ENCODE data around the gene C16orf95. TPM values are rescaled to one million over a fixed set of nuclear protein-coding genes. Genes with fewer than 3 reads are reported as not detected.
A peak's percentile ranks its signal among the peaks of the same experiment; 100 is the strongest.

C16orf95 gene
- polyA plus RNA-seq, 1 donor from 2014 or later = 5.9 TPM

DNA sequence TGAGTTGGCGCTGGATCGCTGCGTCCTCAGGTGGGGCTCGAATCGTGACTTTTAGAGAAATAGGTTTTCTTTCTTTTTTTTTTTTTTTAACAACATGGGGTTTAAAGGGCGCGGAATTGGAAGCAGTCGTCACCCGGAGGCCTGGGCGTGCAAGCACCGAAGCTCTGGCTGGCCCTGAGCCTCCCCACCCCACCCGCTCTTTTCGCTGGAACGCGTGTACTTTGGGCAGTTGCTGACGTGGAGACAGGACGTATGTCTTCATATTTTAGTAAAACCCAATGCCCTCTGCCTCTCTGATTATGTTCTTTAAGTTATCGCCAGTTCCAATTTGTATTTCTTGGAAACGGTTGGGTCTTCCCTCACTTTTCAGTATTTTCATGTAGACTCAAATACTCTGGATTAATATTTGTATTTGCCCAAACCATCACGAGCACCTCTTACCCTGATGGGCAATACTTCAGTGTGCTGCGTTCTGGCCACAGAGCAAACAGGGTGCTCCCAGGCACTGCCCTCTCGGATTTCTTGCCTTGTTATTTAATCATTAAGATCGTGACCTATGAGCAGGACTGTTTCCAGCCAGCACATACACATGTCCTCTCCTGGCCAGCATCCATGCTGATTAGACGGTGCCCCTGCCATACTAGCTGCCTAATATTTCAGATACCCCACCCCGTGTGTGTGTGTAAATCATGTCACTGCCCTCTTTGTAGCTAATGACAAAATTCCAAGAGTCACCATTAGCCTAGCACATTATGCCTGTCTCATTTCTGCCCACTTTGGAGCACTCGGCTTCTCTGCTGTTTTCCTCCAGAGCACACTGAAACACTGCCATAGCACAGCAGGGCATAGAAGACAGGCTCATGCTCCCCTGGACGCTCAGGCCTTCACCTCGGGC, 805 bp upstream of the C16orf95 start:
- H3K4me3 ChIP-seq (ENCODE audit: low read length) = peak overlapping the region; percentile 76
- no peaks in the 10 kb centered on the region for H4K20me1 ChIP-seq (ENCODE audit: insufficient read depth)
- no peaks in the 10 kb centered on the region for H3K9me3 ChIP-seq (ENCODE audit: low read length)
- H3K36me3 ChIP-seq (ENCODE audit: insufficient read depth, low read length) = no peaks in the 10 kb centered on the region
- H3K79me2 ChIP-seq (replicated peaks; ENCODE audit: insufficient read depth, low read length) = peaks cover 11% of the 10 kb centered on the region
- no peaks in the 10 kb centered on the region for H3K9me2 ChIP-seq (ENCODE audit: insufficient read depth, low read length)
- peak overlapping the region; percentile 97 for H3K4me2 ChIP-seq (ENCODE audit: low read length)
- H3K9ac ChIP-seq (ENCODE audit: low read length) = peak overlapping the region; percentile 82
- peak overlapping the region; percentile 54 for H2AFZ ChIP-seq (ENCODE audit: low read depth, low read length)
- TF ChIP-seq, protein P1, sequence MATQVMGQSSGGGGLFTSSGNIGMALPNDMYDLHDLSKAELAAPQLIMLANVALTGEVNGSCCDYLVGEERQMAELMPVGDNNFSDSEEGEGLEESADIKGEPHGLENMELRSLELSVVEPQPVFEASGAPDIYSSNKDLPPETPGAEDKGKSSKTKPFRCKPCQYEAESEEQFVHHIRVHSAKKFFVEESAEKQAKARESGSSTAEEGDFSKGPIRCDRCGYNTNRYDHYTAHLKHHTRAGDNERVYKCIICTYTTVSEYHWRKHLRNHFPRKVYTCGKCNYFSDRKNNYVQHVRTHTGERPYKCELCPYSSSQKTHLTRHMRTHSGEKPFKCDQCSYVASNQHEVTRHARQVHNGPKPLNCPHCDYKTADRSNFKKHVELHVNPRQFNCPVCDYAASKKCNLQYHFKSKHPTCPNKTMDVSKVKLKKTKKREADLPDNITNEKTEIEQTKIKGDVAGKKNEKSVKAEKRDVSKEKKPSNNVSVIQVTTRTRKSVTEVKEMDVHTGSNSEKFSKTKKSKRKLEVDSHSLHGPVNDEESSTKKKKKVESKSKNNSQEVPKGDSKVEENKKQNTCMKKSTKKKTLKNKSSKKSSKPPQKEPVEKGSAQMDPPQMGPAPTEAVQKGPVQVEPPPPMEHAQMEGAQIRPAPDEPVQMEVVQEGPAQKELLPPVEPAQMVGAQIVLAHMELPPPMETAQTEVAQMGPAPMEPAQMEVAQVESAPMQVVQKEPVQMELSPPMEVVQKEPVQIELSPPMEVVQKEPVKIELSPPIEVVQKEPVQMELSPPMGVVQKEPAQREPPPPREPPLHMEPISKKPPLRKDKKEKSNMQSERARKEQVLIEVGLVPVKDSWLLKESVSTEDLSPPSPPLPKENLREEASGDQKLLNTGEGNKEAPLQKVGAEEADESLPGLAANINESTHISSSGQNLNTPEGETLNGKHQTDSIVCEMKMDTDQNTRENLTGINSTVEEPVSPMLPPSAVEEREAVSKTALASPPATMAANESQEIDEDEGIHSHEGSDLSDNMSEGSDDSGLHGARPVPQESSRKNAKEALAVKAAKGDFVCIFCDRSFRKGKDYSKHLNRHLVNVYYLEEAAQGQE (IDR thresholded peaks at IDR 0.05; ENCODE audit: borderline replicate concordance) = no peak
- peak; percentile 62 for TF ChIP-seq MXI1 (conservative IDR thresholded peaks at IDR 0.05; ENCODE audit: poor library complexity, severe bottlenecking)
- no peaks in the 10 kb centered on the region for H3F3A ChIP-seq (ENCODE audit: insufficient read depth, low read length, poor library complexity, severe bottlenecking)
- peak overlapping the region; percentile 87 for H3K27ac ChIP-seq (ENCODE audit: low read length)
- no peaks in the 10 kb centered on the region for H3K27me3 ChIP-seq (ENCODE audit: insufficient read depth, low read depth, low read length)

DNA sequence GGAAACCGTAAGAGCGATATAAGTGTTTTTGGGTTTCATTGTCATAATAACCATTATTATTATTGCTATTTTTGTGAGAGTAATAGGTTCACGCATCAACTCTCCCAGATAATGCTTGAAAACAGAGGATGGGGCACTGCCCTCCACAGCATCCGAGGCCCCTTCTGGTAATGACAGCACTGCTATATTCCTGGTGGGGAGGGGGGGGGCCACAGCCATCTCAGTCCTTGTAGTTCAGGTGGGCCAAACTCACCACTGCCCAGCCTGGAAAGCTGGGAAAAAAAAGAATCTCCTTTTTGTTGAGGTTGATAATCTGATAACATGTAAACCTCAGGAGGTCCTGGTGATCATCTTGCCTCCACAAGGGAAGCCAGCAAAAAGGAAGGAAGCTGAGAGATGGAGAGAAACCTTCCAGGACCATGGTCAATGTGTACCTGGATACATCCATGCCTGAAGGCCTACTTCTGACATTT, 706 bp downstream of the C16orf95 start:
- H3K9ac ChIP-seq (ENCODE audit: low read length) = peak overlapping the region; percentile 82
- H3K4me2 ChIP-seq (ENCODE audit: low read length) = no peak overlapping the region
- no peaks in the 10 kb centered on the region for H3F3A ChIP-seq (ENCODE audit: insufficient read depth, low read length, poor library complexity, severe bottlenecking)
- TF ChIP-seq POLR2AphosphoS5 (IDR thresholded peaks at IDR 0.05) = no peak
- no peaks in the 10 kb centered on the region for H3K36me3 ChIP-seq (ENCODE audit: insufficient read depth, low read length)
- H2AFZ ChIP-seq (ENCODE audit: low read depth, low read length) = peak overlapping the region; percentile 83
- H3K27ac ChIP-seq (ENCODE audit: low read length) = peak overlapping the region; percentile 87
- no peaks in the 10 kb centered on the region for H3K27me3 ChIP-seq (ENCODE audit: insufficient read depth, low read depth, low read length)
- H3K79me2 ChIP-seq (replicated peaks; ENCODE audit: insufficient read depth, low read length) = peaks cover 11% of the 10 kb centered on the region
- no peaks in the 10 kb centered on the region for H3K9me3 ChIP-seq (ENCODE audit: low read length)
- H3K4me3 ChIP-seq (ENCODE audit: low read length) = peak overlapping the region; percentile 76
- no peaks in the 10 kb centered on the region for H3K9me2 ChIP-seq (ENCODE audit: insufficient read depth, low read length)
- H4K20me1 ChIP-seq (ENCODE audit: insufficient read depth) = no peaks in the 10 kb centered on the region

DNA sequence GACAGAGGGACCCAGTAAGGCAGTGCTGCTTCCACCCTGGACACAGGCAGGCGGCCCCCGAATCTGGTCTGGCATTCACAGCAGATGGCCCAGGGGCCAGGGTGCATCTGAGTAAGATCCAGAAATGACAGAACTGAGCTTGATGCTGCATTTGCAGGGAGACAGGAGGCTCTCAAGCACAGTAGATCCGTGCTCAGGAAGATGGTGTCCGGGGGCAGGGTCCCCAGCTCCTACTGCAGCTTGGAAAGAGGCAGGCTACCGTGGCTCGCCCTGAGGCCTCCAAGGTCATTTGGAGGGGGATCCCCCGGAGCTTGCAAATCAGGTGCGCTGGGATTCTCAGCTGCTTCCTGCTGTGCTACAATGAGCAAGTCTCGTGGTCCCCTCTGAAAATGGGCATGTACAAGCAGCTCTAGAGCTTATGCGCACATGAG, 2.2 kb downstream of the C16orf95 start:
- no peaks in the 10 kb centered on the region for H3K9me2 ChIP-seq (ENCODE audit: insufficient read depth, low read length)
- no peaks in the 10 kb centered on the region for H4K20me1 ChIP-seq (ENCODE audit: insufficient read depth)
- no peaks in the 10 kb centered on the region for H3F3A ChIP-seq (ENCODE audit: insufficient read depth, low read length, poor library complexity, severe bottlenecking)
- H3K27ac ChIP-seq (ENCODE audit: low read length) = no peak overlapping the region
- H3K4me3 ChIP-seq (ENCODE audit: low read length) = no peak overlapping the region
- H3K79me2 ChIP-seq (replicated peaks; ENCODE audit: insufficient read depth, low read length) = peaks cover 11% of the 10 kb centered on the region
- H2AFZ ChIP-seq (ENCODE audit: low read depth, low read length) = no peak overlapping the region
- H3K4me2 ChIP-seq (ENCODE audit: low read length) = no peak overlapping the region
- H3K9me3 ChIP-seq (ENCODE audit: low read length) = no peaks in the 10 kb centered on the region
- no peaks in the 10 kb centered on the region for H3K36me3 ChIP-seq (ENCODE audit: insufficient read depth, low read length)
- no peaks in the 10 kb centered on the region for H3K27me3 ChIP-seq (ENCODE audit: insufficient read depth, low read depth, low read length)
- TF ChIP-seq MXI1 (conservative IDR thresholded peaks at IDR 0.05; ENCODE audit: poor library complexity, severe bottlenecking) (no peak), POLR2AphosphoS5 (IDR thresholded peaks at IDR 0.05) (no peak), SMC3 (conservative IDR thresholded peaks at IDR 0.05; ENCODE audit: poor library complexity) (no peak), RAD21 (conservative IDR thresholded peaks at IDR 0.05) (no peak), EP300 (conservative IDR thresholded peaks at IDR 0.05; ENCODE audit: poor library complexity, severe bottlenecking) (no peak)
- H3K9ac ChIP-seq (ENCODE audit: low read length) = no peak overlapping the region

Data from neural cell (in vitro differentiated cells).